Right lobe of liver (tissue), 4 donors: ENCODE results near the gene CAV3.

ENCODE experiments used
- CTCF ChIP-seq, 4 donors: fragments of 200-600 bp in 3 of 4; fragments of 450-650 bp in 1 of 4; IDR thresholded peaks; one replicate each; pipeline versions ENCODE4 v1.5.1 to v1.8.0; 2016 to 2022; ENCODE audit warnings: antibody characterized with exemption in 4 of 4, mild to moderate bottlenecking in 2 of 4
- POLR2A ChIP-seq: fragments of 450-650 bp; IDR thresholded peaks from one replicate; pipeline ENCODE4 v1.6.1; 2017; ENCODE audit warnings: antibody characterized with exemption, mild to moderate bottlenecking
- donor health status: DM: no; HTN: no; CAD: no.
- donor health status: DM: no; HTN: no; CAD: no.
- donor health status: DM: no; HTN: yes; CAD: no.

GRCh38 chr3:8709287-8709686 is 24.3 kb upstream of the CAV3 start:
- TF ChIP-seq CTCF (IDR thresholded peaks at IDR 0.05) (no peak), POLR2A (no peak)
